A673 (cell line): ENCODE data around the gene DLGAP1.

Source experiments
- EZH2 ChIP-seq: fragments of 200-600 bp; sonication (generic); IDR thresholded peaks from 2 replicates; pipeline ENCODE4 v1.6.1; 2017; ENCODE audit warnings: borderline replicate concordance, low read depth, mild to moderate bottlenecking, mixed read lengths, antibody characterized with exemption, low read length; ENCODE audit not compliant: poor library complexity, severe bottlenecking
- TF ChIP-seq, protein P1 (sequence below): fragments of 300-800, 200-600 bp; sonication (generic); conservative IDR thresholded peaks from 2 replicates; pipeline ENCODE4 v1.5.1; 2017; ENCODE audit warnings: low read depth, mild to moderate bottlenecking, antibody characterized with exemption, low read length, moderate library complexity, mixed read lengths

DNA sequence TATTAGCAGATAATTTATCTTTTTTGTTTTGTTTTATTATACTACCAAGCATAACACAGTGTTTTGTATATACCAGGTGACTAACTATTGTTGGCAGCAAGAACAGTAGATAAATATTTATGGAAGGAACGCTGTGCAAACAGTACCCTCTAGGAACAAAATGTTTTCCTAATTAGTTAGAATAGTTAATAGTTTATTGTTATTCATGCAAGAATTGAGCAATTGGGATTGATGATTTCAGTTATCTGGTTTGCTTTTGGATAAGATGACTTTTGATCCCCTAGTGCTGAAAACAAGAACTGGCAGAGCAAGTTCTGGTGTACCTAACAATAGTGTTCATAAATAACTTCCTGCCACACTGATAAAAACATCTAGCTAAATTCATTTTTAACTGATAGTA is 681.8 kb downstream of the DLGAP1 start:
- TF ChIP-seq, protein P1, sequence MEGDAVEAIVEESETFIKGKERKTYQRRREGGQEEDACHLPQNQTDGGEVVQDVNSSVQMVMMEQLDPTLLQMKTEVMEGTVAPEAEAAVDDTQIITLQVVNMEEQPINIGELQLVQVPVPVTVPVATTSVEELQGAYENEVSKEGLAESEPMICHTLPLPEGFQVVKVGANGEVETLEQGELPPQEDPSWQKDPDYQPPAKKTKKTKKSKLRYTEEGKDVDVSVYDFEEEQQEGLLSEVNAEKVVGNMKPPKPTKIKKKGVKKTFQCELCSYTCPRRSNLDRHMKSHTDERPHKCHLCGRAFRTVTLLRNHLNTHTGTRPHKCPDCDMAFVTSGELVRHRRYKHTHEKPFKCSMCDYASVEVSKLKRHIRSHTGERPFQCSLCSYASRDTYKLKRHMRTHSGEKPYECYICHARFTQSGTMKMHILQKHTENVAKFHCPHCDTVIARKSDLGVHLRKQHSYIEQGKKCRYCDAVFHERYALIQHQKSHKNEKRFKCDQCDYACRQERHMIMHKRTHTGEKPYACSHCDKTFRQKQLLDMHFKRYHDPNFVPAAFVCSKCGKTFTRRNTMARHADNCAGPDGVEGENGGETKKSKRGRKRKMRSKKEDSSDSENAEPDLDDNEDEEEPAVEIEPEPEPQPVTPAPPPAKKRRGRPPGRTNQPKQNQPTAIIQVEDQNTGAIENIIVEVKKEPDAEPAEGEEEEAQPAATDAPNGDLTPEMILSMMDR: no peak
- no peak for TF ChIP-seq EZH2
